Ovary (tissue), 1 donor: ENCODE results near the gene PSMB10.

ENCODE experiments used
- EP300 ChIP-seq: sonication (generic); formaldehyde crosslinking; IDR thresholded peaks from one replicate; pipeline ENCODE4 v1.6.1; 2017; ENCODE audit warnings: antibody characterized with exemption
- POLR2A ChIP-seq: fragments of 450-650 bp; IDR thresholded peaks from one replicate; pipeline ENCODE4 v1.6.1; 2017; ENCODE audit warnings: antibody characterized with exemption, mild to moderate bottlenecking, moderate library complexity

- no peak for TF ChIP-seq POLR2A
- TF ChIP-seq EP300: no peak
Measured at GRCh38 chr16:67885976-67886375, 50.7 kb downstream of the PSMB10 start.
